Erythroblast (primary cell): ENCODE data around the gene KRTAP1-1.

Experiments
- GATA1 ChIP-seq: IDR thresholded peaks from 2 replicates; pipeline ENCODE4 v1.6.1; 2011; ENCODE audit warnings: low read depth, mild to moderate bottlenecking, control low read depth, low read length, moderate library complexity
- POLR2A ChIP-seq: IDR thresholded peaks from 2 replicates; pipeline ENCODE4 v1.6.1; 2011; ENCODE audit warnings: mild to moderate bottlenecking, low read length

GRCh38 chr17:41024697-41025096, 16.6 kb downstream of the KRTAP1-1 start:
- no peak for TF ChIP-seq POLR2A
- TF ChIP-seq GATA1 = no peak
